ENCODE results near the gene CERS4. TPM values are rescaled to one million over a fixed set of nuclear protein-coding genes. Genes with fewer than 3 reads are reported as not detected.
"Not testable (repeated sequence)": the region's sequence is repeated elsewhere in the genome, so short reads cannot be mapped to it uniquely, and the experiment has no call there.

Gene CERS4
- polyA plus RNA-seq, 1 donor: 17.6 TPM

DNA sequence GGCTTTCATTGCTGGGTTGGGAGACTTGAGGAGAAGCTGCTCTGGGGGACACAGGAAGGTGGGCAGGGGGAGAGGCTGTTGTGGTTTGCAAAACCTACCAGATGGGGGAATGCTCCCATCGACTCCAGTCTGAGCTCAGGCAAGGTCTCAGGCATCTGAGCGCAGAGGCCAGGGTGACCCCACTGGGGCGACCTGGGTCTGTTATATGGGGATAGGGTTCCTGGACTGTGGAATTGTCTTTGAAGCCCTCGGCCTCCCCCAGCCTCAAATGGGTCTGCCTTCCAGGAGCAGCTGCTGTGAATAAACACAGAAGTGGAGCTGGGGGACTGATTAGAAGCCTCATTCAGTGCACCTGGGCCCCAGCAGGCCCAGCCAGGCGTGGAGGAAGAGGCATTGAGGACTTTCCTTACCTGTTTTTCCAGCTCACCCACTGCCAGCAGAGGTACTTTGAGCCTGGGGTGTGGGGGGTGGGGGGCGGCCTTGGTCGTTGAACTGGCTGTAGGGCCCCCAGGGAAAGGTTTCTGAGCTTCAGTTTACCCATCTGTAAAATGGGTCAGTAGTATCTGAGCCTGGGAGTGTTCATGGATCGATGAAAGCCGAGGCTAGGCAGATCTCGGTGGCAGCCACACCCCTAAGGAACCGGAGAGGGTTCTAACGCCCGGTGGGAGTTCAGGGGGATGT lies 1.4 kb downstream of the CERS4 start:
- DNase-seq: no peak

- DNase-seq: no peak
These were observed 3.0 kb downstream of the CERS4 start for GRCh38 chr19:8212212-8212611.

- no peak for DNase-seq
These were observed 3.7 kb downstream of the CERS4 start for GRCh38 chr19:8212916-8213315.

DNA sequence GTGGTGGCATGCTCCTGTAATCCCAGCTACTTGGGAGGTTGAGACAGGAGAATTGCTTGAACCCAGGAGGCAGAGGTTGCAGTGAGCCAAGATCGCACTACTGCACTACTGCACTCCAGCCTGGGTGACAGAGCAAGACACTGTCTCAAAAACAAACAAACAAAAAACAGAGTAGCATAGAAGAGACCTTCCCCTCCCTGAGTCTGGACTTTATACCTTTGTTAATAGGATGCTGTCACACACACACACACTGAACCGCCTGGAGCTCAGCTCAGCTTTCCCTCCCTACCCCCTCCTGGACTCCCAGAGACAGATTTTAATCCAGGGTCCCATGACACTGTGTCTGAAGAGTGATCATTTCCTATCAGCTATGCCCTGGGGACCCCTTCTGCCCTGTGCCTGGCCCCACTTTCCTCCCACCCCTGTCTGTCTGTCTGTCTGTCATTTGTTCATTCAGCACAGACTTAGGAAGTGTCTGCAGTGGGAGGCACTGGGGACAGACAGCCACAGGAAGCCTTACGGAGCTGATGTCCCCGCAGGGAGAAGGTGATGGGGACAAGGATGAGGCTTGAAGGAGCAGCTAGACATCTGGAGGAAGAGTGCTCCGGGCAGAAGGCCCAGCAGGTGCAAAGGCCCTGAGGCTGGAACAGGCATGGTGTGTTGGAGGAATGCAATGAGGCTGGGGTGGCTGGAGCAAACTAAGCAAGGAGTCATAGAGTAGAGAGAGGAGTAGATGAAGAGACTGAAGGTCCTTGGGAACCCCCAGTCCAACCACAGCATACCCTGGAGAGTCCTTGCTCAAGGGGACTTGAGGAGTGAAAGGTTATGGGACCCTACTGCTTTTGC lies 4.9 kb downstream of the CERS4 start:
- no peak for DNase-seq

- no peak for DNase-seq
These were observed 5.6 kb downstream of the CERS4 start for GRCh38 chr19:8214802-8215201.

- DNase-seq: no peak
These were observed 6.6 kb downstream of the CERS4 start for GRCh38 chr19:8215783-8216182.

- DNase-seq: no peak
These were observed 7.2 kb downstream of the CERS4 start for GRCh38 chr19:8216357-8216756.

GRCh38 chr19:8218127-8218526 lies 9.0 kb downstream of the CERS4 start:
- not testable (repeated sequence) for DNase-seq

DNA sequence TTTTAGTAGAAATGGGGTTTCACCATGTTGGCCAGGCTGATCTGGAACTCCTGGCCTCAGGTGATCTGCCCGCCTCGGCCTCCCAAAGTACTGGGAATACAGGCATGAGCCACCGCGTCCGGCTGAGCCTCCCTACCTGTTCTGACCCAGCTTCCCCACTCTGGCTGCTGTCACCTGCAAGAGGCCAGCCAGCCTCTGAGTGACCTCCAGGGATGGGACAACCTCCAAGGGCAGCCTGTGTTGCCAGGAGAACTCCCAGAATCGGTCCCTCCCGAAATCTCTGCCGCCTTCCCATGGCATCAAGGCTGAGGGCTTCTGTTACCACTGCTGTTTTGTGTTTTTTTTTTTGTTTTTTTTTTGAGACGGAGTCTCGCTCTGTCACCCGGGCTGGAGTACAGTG lies 11.3 kb downstream of the CERS4 start:
- DNase-seq: no peak

DNA sequence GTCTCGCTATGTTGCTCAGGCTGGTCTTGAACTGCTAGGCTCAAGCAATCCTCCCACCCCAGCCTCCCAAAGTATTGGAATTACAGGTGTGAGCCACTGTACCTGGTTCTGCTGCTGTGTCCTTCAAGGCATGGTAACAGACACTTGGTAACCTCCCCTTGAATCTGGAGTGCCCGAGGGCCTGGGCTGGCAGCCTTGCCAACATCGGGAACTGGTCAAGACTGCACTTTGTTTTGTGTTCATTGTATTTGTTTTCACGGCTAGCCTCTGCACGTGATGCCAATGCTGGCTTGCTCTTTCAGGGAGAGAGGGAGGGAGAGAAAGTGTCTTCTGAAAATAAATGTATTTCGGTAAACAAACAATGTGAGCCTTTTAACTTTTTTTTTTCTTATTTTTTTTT lies 12.0 kb downstream of the CERS4 start:
- DNase-seq: no peak

GRCh38 chr19:8223442-8223841 lies 14.3 kb downstream of the CERS4 start:
- DNase-seq: not testable (repeated sequence)

DNA sequence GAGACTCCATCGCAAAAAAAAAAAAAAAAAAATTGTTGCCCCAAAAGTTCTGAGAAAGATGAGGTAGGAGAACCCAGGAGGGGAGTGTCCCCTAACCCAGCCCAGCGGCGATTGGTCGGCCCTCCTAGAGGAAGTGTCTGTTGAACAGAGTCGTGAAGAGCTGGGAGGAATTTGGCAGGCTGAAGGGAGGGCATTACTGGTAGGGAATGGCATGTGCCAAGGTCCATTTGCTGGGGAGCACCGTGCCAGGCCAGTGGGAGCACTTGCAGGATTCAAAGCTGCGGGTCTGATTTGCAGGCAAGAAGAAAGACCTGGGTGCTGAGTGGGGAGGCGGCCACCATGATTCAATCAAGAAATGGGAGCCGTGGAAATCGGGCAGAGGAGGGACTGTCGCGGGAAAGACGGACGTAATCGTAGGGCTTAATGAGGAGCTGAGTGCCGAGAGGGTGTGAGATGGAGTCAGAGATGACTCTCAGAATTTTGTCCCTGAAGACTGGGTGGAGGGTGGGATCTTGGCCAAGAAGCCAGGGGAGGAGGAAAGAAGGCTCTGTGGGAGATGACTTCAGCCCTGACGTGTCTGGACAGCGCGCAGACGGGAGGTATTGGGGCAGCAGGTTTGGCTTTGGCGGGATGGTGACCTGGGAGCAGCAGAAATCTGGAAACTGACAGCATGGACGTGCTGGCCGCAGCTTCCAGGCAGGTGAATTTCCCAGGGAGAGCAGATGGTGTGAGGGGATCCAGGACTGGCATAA lies 15.4 kb downstream of the CERS4 start:
- DNase-seq: no peak

- DNase-seq: no peak
These were observed 22.0 kb downstream of the CERS4 start for GRCh38 chr19:8231073-8231604.

DNA sequence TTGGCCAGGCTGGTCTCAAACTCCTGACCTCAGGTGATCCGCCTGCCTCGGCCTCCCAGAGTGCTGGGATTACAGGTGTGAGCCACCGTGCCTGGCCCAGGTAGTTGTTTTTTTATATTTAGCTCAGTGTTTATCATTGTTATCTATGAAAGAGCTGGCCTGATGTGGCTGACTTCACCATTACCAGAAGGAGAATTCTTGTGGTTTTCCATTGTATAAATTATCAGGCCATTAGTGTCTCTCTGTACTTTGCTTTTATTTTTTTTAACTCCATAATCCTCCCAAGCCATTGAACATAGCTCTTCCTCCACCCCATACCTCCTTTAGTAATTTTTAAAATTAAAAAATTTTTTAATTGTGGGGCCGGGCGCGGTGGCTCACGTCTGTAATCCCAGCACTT lies 24.2 kb downstream of the CERS4 start:
- DNase-seq: no peak

GRCh38 chr19:8237026-8237425 lies 27.9 kb downstream of the CERS4 start:
- no peak for DNase-seq

DNA sequence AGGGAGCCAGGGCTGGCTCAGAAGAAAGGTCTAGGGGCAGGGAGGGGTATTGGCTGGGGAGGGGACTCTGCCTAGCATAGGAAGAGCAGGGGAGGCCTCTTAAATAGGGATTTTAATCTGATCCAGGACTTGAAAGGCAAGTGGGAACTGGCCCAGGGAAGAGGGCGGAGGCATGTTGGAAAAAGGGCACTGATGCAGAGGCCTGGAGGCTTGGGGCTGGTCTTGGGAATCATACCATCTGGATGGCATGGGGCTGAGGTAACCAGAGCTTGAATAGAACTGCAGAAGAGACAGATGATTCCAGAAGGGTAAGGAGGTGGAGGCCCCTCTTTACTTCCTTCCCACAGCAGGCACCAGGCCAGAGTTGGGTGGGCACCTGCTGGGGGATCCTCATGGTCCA lies 29.1 kb downstream of the CERS4 start:
- no peak for DNase-seq

DNA sequence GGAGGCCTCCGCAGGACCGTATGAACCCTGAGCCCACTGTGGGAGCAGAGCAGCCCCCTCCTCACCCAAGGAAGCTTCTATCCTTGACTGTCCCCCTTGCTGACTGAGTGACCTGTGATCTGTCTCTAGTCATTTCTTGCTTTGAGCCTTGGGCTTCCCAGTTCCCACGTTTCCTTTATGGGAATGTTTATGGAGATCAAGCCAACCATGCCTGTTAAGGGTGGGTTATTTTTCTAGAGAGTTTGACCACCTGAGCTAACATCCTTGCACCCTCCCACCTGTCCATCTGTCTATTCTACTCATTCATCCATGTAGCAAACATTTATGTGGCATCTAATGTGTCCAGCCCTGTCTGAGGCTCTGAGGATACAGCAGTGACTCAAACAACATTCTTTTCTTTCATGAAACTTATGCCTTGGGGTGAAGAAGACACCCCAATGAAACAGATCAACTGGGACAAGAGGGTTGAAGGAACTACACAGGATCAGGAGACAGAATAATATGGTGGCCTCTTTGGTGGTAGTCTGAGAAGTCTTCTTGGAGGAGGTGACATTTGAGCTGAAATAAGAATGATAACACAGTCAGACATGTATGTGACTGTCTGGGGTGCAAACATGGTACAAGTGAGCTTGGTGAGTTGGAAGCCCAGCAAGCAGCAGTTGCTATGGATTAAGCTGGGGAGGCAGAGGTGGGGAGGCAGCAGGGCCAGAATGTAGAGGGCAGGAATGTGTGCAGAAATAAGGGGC lies 30.5 kb downstream of the CERS4 start:
- no peak for DNase-seq

GRCh38 chr19:8240274-8241229 lies 31.4 kb downstream of the CERS4 start:
- DNase-seq: peak; percentile 85

- DNase-seq: no peak
These were observed 32.5 kb downstream of the CERS4 start for GRCh38 chr19:8241646-8242045.

DNA sequence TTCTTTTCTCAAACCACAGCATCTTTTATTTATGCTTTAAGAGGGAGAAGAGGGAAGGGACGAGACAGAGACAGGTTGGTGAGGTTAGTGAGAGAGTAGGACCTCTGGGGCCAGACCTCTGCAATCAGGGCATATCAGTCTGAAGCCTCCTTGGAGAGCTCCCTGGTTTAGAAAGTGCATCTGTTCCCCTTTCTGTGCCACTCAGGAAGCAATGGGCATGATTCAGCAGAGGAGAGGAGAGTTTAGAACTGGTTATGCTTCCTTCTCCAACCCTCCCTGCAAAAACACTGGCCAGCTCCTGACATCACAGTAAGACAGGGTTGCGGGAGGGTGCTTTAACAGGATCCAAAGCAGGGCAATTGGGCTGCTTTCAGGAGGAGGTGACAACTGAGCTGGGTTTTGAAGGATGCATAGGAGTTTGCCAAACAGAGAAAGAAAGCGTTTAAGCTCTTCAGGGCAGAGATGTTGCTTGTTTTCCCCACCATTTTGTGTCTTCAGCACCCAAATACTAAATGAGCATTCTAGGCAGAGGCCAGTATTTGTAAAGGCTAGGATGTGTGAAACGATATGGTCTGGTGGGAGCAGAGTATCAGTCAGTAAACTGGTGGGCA lies 33.1 kb downstream of the CERS4 start:
- DNase-seq: no peak

GRCh38 chr19:8243146-8243545 lies 34.0 kb downstream of the CERS4 start:
- no peak for DNase-seq

Data from hindlimb muscle (tissue), 1 donor.